LNCAP (cell line): ENCODE data around the gene DTNA.

ENCODE experiments used
- CTCF ChIP-seq: fragments of 450-650 bp; IDR thresholded peaks from 2 replicates; pipeline ENCODE4 v1.5.1; 2017; ENCODE audit warnings: mild to moderate bottlenecking

DTNA gene

GRCh38 chr18:34709104-34709503 is 994 bp upstream of the DTNA start:
- TF ChIP-seq CTCF: no peak

GRCh38 chr18:34710458-34710914 is 388 bp downstream of the DTNA start:
- no peak for TF ChIP-seq CTCF

GRCh38 chr18:34710934-34711333 is 836 bp downstream of the DTNA start:
- TF ChIP-seq CTCF: no peak

GRCh38 chr18:34718610-34719009 is 8.5 kb downstream of the DTNA start:
- TF ChIP-seq CTCF: no peak

- TF ChIP-seq CTCF: no peak
These were observed 10.1 kb downstream of the DTNA start for GRCh38 chr18:34720220-34720619.

- no peak for TF ChIP-seq CTCF
These were observed 13.0 kb downstream of the DTNA start for GRCh38 chr18:34723143-34723542.

- no peak for TF ChIP-seq CTCF
These were observed 16.3 kb downstream of the DTNA start for GRCh38 chr18:34726286-34727004.

GRCh38 chr18:34729264-34729663 is 19.2 kb downstream of the DTNA start:
- peak; percentile 67 for TF ChIP-seq CTCF
